SK-N-SH (cell line): ENCODE results near the gene PAEP. TPM values are rescaled to one million over a fixed set of nuclear protein-coding genes. Genes with fewer than 3 reads are reported as not detected.

ENCODE experiments used
- CTCF ChIA-PET: fragments of 300-600, 350-600 bp; formaldehyde crosslinking; extraction: SDS; loops from one replicate; lab custom pipeline; 2021; lab: Yijun Ruan, JAX
- POLR2A ChIA-PET: fragments of 350-600 bp; sonication (Branson Sonifier 250); formaldehyde crosslinking; extraction: SDS; loops from one replicate; lab custom pipeline; 2020; ENCODE audit warnings: antibody characterized with exemption, inconsistent platforms; lab: Yijun Ruan, JAX
- DNase-seq: peaks from one replicate; pipeline ENCODE4 v3.0.0; 2012
- H2AFZ ChIP-seq: fragments of 200-600 bp; sonication (generic); 2 replicates; pipeline ENCODE4 v1.8.1; 2016; ENCODE audit warnings: antibody characterized with exemption, mild to moderate bottlenecking, low read depth
- H3F3A ChIP-seq: fragments of 200-600 bp; sonication (generic); replicated peaks from 2 replicates; pipeline ENCODE3; 2016; ENCODE audit warnings: antibody characterized with exemption, mild to moderate bottlenecking; ENCODE audit not compliant: insufficient read depth
- H3K27ac ChIP-seq, 2 experiments: fragments of 200-500 bp in 1 of 2; fragments of 200-600 bp in 1 of 2; sonication (Bioruptor generic) in 1 of 2; sonication (generic), shearing (Covaris generic) in 1 of 2; 2 replicates each; pipeline versions ENCODE4 v1.5.1 to v1.6.1; 2014 to 2016; ENCODE audit warnings: low read depth in 2 of 2, inconsistent platforms in 1 of 2, low read length in 1 of 2, mild to moderate bottlenecking in 1 of 2, mixed read lengths in 1 of 2
- H3K27me3 ChIP-seq: fragments of 200-600 bp; sonication (generic), shearing (Covaris generic); 2 replicates; pipeline ENCODE4 v1.6.1; 2016; ENCODE audit warnings: mixed run types; ENCODE audit not compliant: insufficient read depth
- H3K36me3 ChIP-seq, 2 experiments: fragments of 200-500 bp in 1 of 2; fragments of 200-600 bp in 1 of 2; sonication (Bioruptor generic) in 1 of 2; sonication (generic) in 1 of 2; replicated peaks in 1 of 2; 2 replicates each; pipeline versions ENCODE3 to v1.5.1; 2014 to 2016; ENCODE audit warnings: low read length in 1 of 2, mild to moderate bottlenecking in 1 of 2; ENCODE audit not compliant: insufficient read depth in 2 of 2, control insufficient read depth in 1 of 2
- H3K4me1 ChIP-seq, 2 experiments: fragments of 200-500 bp in 1 of 2; fragments of 200-600 bp in 1 of 2; sonication (Bioruptor generic) in 1 of 2; sonication (generic), shearing (Covaris generic) in 1 of 2; 2 replicates each; pipeline versions ENCODE4 v1.5.1 to v1.6.1; 2014 to 2016; ENCODE audit warnings: low read depth in 1 of 2, low read length in 1 of 2, mixed run types in 1 of 2; ENCODE audit not compliant: insufficient read depth in 2 of 2, control insufficient read depth in 1 of 2
- H3K4me2 ChIP-seq: fragments of 200-600 bp; sonication (generic), shearing (Covaris generic); 2 replicates; pipeline ENCODE4 v1.6.1; 2017; ENCODE audit warnings: mixed run types
- H3K4me3 ChIP-seq, 2 experiments: fragments of 200-500 bp in 1 of 2; fragments of 200-600 bp in 1 of 2; sonication (Bioruptor generic) in 1 of 2; sonication (generic), shearing (Covaris generic) in 1 of 2; 2 replicates each; pipeline versions ENCODE4 v1.5.1 to v1.8.1; 2014 to 2016; ENCODE audit warnings: low read depth in 2 of 2, inconsistent platforms in 1 of 2, low read length in 1 of 2, mild to moderate bottlenecking in 1 of 2, mixed read lengths in 1 of 2, moderate library complexity in 1 of 2
- H3K79me2 ChIP-seq: fragments of 200-600 bp; sonication (generic); 2 replicates; pipeline ENCODE4 v1.8.1; 2017; ENCODE audit warnings: mild to moderate bottlenecking; ENCODE audit not compliant: insufficient read depth
- H3K9ac ChIP-seq: fragments of 200-600 bp; sonication (generic); 2 replicates; pipeline ENCODE4 v1.6.1; 2017; ENCODE audit warnings: mixed run types
- H3K9me2 ChIP-seq: fragments of 200-600 bp; sonication (generic); 2 replicates; pipeline ENCODE4 v1.6.1; 2017; ENCODE audit warnings: mixed run types
- H3K9me3 ChIP-seq: fragments of 200-600 bp; sonication (generic); 2 replicates; pipeline ENCODE4 v1.6.1; 2017; ENCODE audit warnings: mixed run types, mild to moderate bottlenecking, moderate library complexity
- H4K20me1 ChIP-seq: fragments of 200-600 bp; sonication (generic); 2 replicates; pipeline ENCODE4 v1.6.1; 2017; ENCODE audit warnings: mild to moderate bottlenecking, mixed run types; ENCODE audit not compliant: insufficient read depth
- CHD2 ChIP-seq: fragments of 150-350 bp; IDR thresholded peaks from 2 replicates; pipeline ENCODE4 v1.6.1; 2018; ENCODE audit warnings: low read length; ENCODE audit not compliant: partially characterized antibody
- ELF1 ChIP-seq: IDR thresholded peaks from 2 replicates; pipeline ENCODE4 v1.4.0; 2012
- FOXM1 ChIP-seq: IDR thresholded peaks from 2 replicates; pipeline ENCODE4 v1.4.0; 2012; ENCODE audit warnings: low read depth, mild to moderate bottlenecking
- GABPA ChIP-seq: IDR thresholded peaks from 2 replicates; pipeline ENCODE4 v1.4.0; 2012; ENCODE audit warnings: low read depth, mild to moderate bottlenecking
- GATA2 ChIP-seq: sonication (generic); formaldehyde crosslinking; IDR thresholded peaks from 2 replicates; pipeline ENCODE4 v1.5.0; 2020; ENCODE audit warnings: mild to moderate bottlenecking, missing genetic modification reagents
- MXI1 ChIP-seq: IDR thresholded peaks from 2 replicates; pipeline ENCODE4 v1.6.1; 2012; ENCODE audit warnings: mild to moderate bottlenecking, low read depth, low read length, improper control_type of control experiment
- NFIC ChIP-seq: IDR thresholded peaks from 2 replicates; pipeline ENCODE4 v1.4.0; 2012; ENCODE audit warnings: borderline replicate concordance
- NRF1 ChIP-seq: IDR thresholded peaks from 2 replicates; pipeline ENCODE4 v1.6.1; 2012; ENCODE audit warnings: low read depth, mild to moderate bottlenecking, low read length
- POLR2AphosphoS5 ChIP-seq: IDR thresholded peaks from 2 replicates; pipeline ENCODE4 v1.6.1; 2012; ENCODE audit warnings: low read depth, low read length
- RAD21 ChIP-seq: IDR thresholded peaks from 2 replicates; pipeline ENCODE4 v1.6.1; 2012; ENCODE audit warnings: mild to moderate bottlenecking, low read length
- RCOR1 ChIP-seq: fragments of 150-350 bp; IDR thresholded peaks from 2 replicates; pipeline ENCODE4 v1.6.1; 2017; ENCODE audit warnings: antibody characterized with exemption, low read length
- SMC3 ChIP-seq: IDR thresholded peaks from 2 replicates; pipeline ENCODE4 v1.6.1; 2012; ENCODE audit warnings: low read depth, low read length, improper control_type of control experiment
- TAF1 ChIP-seq: IDR thresholded peaks from 2 replicates; pipeline ENCODE4 v1.6.1; 2012; ENCODE audit warnings: low read depth, mild to moderate bottlenecking, low read length, moderate library complexity, borderline replicate concordance
- TEAD4 ChIP-seq: IDR thresholded peaks from 2 replicates; pipeline ENCODE4 v1.4.0; 2012; ENCODE audit warnings: mild to moderate bottlenecking, borderline replicate concordance; ENCODE audit not compliant: insufficient read depth
- YY1 ChIP-seq: IDR thresholded peaks from 2 replicates; pipeline ENCODE4 v1.4.0; 2012; ENCODE audit warnings: low read depth, mild to moderate bottlenecking
- WGBS: methylation state at CpG from one replicate; pipeline ENCODE4 v1.1.6; 2017; ENCODE audit warnings: low lambda C conversion rate; 5-methylcytosine and 5-hydroxymethylcytosine counted together
- polyA plus RNA-seq, 3 experiments: library from polyadenylated mRNA; depleted of rRNA; stranded (reverse); fragments of >200 nt; gene quantifications; 2 replicates each; pipeline ENCODE4 v1.2.3, GENCODE V29; 2012
- TF ChIP-seq, protein P1 (sequence below): fragments of 150-350 bp; IDR thresholded peaks from 2 replicates; pipeline ENCODE4 v1.6.1; 2017; ENCODE audit warnings: antibody characterized with exemption, low read length, low read depth, borderline replicate concordance
- TF ChIP-seq, protein P2 (sequence below): fragments of 150-350 bp; IDR thresholded peaks from 2 replicates; pipeline ENCODE4 v1.6.1; 2016; ENCODE audit warnings: mild to moderate bottlenecking, low read depth, low read length
- TF ChIP-seq, protein P3 (sequence below): IDR thresholded peaks from 2 replicates; pipeline ENCODE4; 2012
- TF ChIP-seq, protein P4 (sequence below): IDR thresholded peaks from 2 replicates; pipeline ENCODE4 v1.4.0; 2012; ENCODE audit warnings: low read depth
- TF ChIP-seq, protein P5 (sequence below): IDR thresholded peaks from 2 replicates; pipeline ENCODE4 v1.4.0; 2012; ENCODE audit warnings: low read depth, borderline replicate concordance

PAEP gene
- polyA plus RNA-seq, 1 of the 3 experiments (the other 2 are of a cell fraction) = 0.08 TPM

DNA sequence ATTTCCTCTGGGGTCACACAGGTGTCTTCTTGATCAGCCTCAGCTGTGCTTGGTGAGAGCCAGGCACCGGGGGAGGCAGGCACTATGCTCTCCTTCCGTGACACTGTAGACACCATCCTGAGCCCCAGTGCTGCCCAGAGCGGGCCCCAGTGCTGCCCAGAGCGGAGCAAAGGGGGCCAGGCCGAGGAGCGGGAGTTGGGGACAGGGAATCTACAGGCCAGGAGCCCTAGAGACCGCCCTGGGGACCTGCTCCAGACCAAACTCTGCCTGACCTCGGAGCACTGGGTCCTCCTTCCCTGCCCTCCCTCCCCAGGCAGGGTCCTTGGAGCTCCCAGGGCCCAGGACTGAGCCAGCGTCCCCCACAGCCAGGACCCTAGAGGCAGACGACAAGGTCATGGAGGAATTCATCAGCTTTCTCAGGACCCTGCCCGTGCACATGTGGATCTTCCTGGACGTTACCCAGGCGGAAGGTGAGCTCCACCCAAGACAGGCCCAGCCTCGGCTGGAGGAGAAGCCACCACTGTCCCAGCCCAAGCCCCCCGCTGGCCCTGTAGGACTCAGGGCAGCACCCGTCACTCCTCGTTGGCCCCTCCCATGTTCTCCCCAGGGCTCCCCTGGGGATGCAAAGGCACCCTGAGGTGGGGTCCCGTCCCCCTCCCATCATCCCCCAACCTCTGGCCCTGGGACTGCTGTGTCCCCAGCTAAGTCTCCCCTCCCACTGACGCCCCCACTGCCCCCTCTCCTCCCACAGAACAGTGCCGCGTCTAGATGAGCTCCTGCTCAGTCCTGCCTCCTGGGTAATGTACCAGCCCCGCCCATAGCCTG is 30.2 kb downstream of the PAEP start:
- H3K4me1 ChIP-seq = peaks cover 0 to 4% of the 10 kb centered on the region in 2 experiments; a peak in 1 of 4 replicates
- POLR2A ChIA-PET = no interaction called here
- no peak for DNase-seq
- no peak overlapping the region for H3K4me3 ChIP-seq
- H3K9me3 ChIP-seq = no peaks in the 10 kb centered on the region
- H3K9me2 ChIP-seq = no peaks in the 10 kb centered on the region
- CTCF ChIA-PET = interaction anchor here (0.6 to 3.4 kb wide), 4 partner anchors 10 to 381 kb away, joined by 3 to 19 read pairs (median 6); no protein-coding TSS in a partner anchor
- H3K79me2 ChIP-seq = no peaks in the 10 kb centered on the region
- no peaks in the 10 kb centered on the region for H3K27me3 ChIP-seq
- H3F3A ChIP-seq = no peaks in the 10 kb centered on the region
- H3K36me3 ChIP-seq = no peaks in the 10 kb centered on the region
- H3K9ac ChIP-seq = no peak overlapping the region
- no peak for TF ChIP-seq RCOR1
- TF ChIP-seq, protein P1, sequence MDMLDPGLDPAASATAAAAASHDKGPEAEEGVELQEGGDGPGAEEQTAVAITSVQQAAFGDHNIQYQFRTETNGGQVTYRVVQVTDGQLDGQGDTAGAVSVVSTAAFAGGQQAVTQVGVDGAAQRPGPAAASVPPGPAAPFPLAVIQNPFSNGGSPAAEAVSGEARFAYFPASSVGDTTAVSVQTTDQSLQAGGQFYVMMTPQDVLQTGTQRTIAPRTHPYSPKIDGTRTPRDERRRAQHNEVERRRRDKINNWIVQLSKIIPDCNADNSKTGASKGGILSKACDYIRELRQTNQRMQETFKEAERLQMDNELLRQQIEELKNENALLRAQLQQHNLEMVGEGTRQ = no peak
- no peak for TF ChIP-seq YY1
- TF ChIP-seq NRF1 = no peak
- TF ChIP-seq NFIC = no peak
- TF ChIP-seq MXI1 = no peak
- no peak for TF ChIP-seq POLR2AphosphoS5
- TF ChIP-seq, protein P2, sequence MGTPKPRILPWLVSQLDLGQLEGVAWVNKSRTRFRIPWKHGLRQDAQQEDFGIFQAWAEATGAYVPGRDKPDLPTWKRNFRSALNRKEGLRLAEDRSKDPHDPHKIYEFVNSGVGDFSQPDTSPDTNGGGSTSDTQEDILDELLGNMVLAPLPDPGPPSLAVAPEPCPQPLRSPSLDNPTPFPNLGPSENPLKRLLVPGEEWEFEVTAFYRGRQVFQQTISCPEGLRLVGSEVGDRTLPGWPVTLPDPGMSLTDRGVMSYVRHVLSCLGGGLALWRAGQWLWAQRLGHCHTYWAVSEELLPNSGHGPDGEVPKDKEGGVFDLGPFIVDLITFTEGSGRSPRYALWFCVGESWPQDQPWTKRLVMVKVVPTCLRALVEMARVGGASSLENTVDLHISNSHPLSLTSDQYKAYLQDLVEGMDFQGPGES = no peak
- no peak for TF ChIP-seq RAD21
- TF ChIP-seq GATA2 (CRISPR knock-in tag) = no peak
- TF ChIP-seq GABPA = no peak
- TF ChIP-seq, protein P3, sequence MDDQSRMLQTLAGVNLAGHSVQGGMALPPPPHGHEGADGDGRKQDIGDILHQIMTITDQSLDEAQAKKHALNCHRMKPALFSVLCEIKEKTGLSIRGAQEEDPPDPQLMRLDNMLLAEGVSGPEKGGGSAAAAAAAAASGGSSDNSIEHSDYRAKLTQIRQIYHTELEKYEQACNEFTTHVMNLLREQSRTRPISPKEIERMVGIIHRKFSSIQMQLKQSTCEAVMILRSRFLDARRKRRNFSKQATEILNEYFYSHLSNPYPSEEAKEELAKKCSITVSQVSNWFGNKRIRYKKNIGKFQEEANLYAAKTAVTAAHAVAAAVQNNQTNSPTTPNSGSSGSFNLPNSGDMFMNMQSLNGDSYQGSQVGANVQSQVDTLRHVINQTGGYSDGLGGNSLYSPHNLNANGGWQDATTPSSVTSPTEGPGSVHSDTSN = no peak
- TF ChIP-seq ELF1 = no peak
- TF ChIP-seq, protein P4, sequence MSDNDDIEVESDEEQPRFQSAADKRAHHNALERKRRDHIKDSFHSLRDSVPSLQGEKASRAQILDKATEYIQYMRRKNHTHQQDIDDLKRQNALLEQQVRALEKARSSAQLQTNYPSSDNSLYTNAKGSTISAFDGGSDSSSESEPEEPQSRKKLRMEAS = no peak
- no peak for TF ChIP-seq CHD2
- no peak for TF ChIP-seq TEAD4
- TF ChIP-seq FOXM1 = no peak
- TF ChIP-seq, protein P5, sequence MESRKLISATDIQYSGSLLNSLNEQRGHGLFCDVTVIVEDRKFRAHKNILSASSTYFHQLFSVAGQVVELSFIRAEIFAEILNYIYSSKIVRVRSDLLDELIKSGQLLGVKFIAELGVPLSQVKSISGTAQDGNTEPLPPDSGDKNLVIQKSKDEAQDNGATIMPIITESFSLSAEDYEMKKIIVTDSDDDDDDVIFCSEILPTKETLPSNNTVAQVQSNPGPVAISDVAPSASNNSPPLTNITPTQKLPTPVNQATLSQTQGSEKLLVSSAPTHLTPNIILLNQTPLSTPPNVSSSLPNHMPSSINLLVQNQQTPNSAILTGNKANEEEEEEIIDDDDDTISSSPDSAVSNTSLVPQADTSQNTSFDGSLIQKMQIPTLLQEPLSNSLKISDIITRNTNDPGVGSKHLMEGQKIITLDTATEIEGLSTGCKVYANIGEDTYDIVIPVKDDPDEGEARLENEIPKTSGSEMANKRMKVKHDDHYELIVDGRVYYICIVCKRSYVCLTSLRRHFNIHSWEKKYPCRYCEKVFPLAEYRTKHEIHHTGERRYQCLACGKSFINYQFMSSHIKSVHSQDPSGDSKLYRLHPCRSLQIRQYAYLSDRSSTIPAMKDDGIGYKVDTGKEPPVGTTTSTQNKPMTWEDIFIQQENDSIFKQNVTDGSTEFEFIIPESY = no peak
- no peak for TF ChIP-seq TAF1
- no peak for TF ChIP-seq SMC3
- no peak overlapping the region for H2AFZ ChIP-seq
- no peak overlapping the region for H3K27ac ChIP-seq
- 22% methylated on average over 5 of the region's 22 CpGs for WGBS
- H3K4me2 ChIP-seq = no peak overlapping the region
- no peaks in the 10 kb centered on the region for H4K20me1 ChIP-seq
